Umbilical cord (tissue), 2 donors: ENCODE data around the gene PERM1. TPM values are rescaled to one million over a fixed set of nuclear protein-coding genes. Genes with fewer than 3 reads are reported as not detected.

ENCODE experiments used
- DNase-seq: peaks from one replicate; pipeline ENCODE4 v3.0.0-alpha.2; 2015; ENCODE audit warnings: low spot score
- total RNA-seq: library from RNA; depleted of rRNA; stranded (reverse); fragments of >200 nt; gene quantifications from one replicate; pipeline ENCODE4 v1.2.3, GENCODE V29; 2014; ENCODE audit warnings: low replicate concordance; ENCODE audit not compliant: insufficient read depth

Gene PERM1
- total RNA-seq, 1 donor from 2014 or later = 0.96 TPM

GRCh38 chr1:934991-935750 lies 46.7 kb downstream of the PERM1 start:
- DNase-seq = no peak

GRCh38 chr1:933603-933940 lies 48.3 kb downstream of the PERM1 start:
- DNase-seq = no peak

GRCh38 chr1:932776-933602 lies 48.9 kb downstream of the PERM1 start:
- DNase-seq = no peak

- DNase-seq = no peak
Observed at GRCh38 chr1:932173-932510, 49.8 kb downstream of the PERM1 start.

- no peak for DNase-seq
Observed at GRCh38 chr1:931380-932172, 50.3 kb downstream of the PERM1 start.

- no peak for DNase-seq
Observed at GRCh38 chr1:930633-931138, 51.2 kb downstream of the PERM1 start.

- no peak for DNase-seq
Observed at GRCh38 chr1:929712-930632, 51.9 kb downstream of the PERM1 start.

- no peak for DNase-seq
Observed at GRCh38 chr1:928825-929661, 52.9 kb downstream of the PERM1 start.

GRCh38 chr1:927748-928147 lies 54.1 kb downstream of the PERM1 start:
- peak; percentile 56 for DNase-seq

GRCh38 chr1:927234-927633 lies 54.7 kb downstream of the PERM1 start:
- DNase-seq = no peak

GRCh38 chr1:925561-926421 lies 56.1 kb downstream of the PERM1 start:
- peak; percentile 69 for DNase-seq

Other genes starting within 250 kb of the PERM1 start
- gene SAMD11, start 58.2 kb downstream of the PERM1 start, total RNA-seq = 11.1 TPM
- 26.2 TPM for gene NOC2L, start 22.8 kb downstream of the PERM1 start, total RNA-seq
- 3.4 TPM for gene KLHL17, start 21.5 kb downstream of the PERM1 start, total RNA-seq
- gene PLEKHN1, start 15.6 kb downstream of the PERM1 start, total RNA-seq = 1.2 TPM
- 40.2 TPM for gene HES4, start 18.0 kb upstream of the PERM1 start, total RNA-seq
- gene ISG15, start 31.4 kb upstream of the PERM1 start, total RNA-seq = 54.9 TPM
- 68.4 TPM for gene AGRN, start 38.0 kb upstream of the PERM1 start, total RNA-seq
- 1.9 TPM for gene RNF223, start 92.2 kb upstream of the PERM1 start, total RNA-seq
- gene C1orf159, start 134.0 kb upstream of the PERM1 start, total RNA-seq = 7.7 TPM
- gene TTLL10, start 191.8 kb upstream of the PERM1 start, total RNA-seq = not detected
- gene TNFRSF18, start 224.5 kb upstream of the PERM1 start, total RNA-seq = not detected
- gene TNFRSF4, start 232.1 kb upstream of the PERM1 start, total RNA-seq = not detected
- gene SDF4, start 249.9 kb upstream of the PERM1 start, total RNA-seq = 54.2 TPM